HUES48 (cell line): Measurements from ENCODE around the gene NR1D1.

ENCODE experiments used
- H3K27ac ChIP-seq: one replicate; pipeline ENCODE4 v1.7.0; 2013; ENCODE audit warnings: low read depth, low read length, inconsistent platforms
- H3K27me3 ChIP-seq: 2 replicates; pipeline ENCODE4 v1.6.1; 2013; ENCODE audit warnings: mild to moderate bottlenecking, low read length; ENCODE audit not compliant: control insufficient read depth, insufficient read depth
- H3K36me3 ChIP-seq: 2 replicates; pipeline ENCODE4 v1.6.1; 2013; ENCODE audit warnings: low read length; ENCODE audit not compliant: control insufficient read depth, insufficient read depth
- H3K4me1 ChIP-seq: 2 replicates; pipeline ENCODE4 v1.6.1; 2013; ENCODE audit warnings: mild to moderate bottlenecking, low read length; ENCODE audit not compliant: control insufficient read depth, insufficient read depth
- H3K4me3 ChIP-seq: 2 replicates; pipeline ENCODE4 v1.5.1; 2013; ENCODE audit warnings: mild to moderate bottlenecking, low read depth, low read length
- H3K9ac ChIP-seq: 2 replicates; pipeline ENCODE4 v1.6.1; 2013; ENCODE audit warnings: mild to moderate bottlenecking, low read depth, low read length, moderate library complexity
- H3K9me3 ChIP-seq: 2 replicates; pipeline ENCODE4 v1.6.1; 2013; ENCODE audit warnings: low read length; ENCODE audit not compliant: control insufficient read depth, insufficient read depth

The NR1D1 gene

DNA sequence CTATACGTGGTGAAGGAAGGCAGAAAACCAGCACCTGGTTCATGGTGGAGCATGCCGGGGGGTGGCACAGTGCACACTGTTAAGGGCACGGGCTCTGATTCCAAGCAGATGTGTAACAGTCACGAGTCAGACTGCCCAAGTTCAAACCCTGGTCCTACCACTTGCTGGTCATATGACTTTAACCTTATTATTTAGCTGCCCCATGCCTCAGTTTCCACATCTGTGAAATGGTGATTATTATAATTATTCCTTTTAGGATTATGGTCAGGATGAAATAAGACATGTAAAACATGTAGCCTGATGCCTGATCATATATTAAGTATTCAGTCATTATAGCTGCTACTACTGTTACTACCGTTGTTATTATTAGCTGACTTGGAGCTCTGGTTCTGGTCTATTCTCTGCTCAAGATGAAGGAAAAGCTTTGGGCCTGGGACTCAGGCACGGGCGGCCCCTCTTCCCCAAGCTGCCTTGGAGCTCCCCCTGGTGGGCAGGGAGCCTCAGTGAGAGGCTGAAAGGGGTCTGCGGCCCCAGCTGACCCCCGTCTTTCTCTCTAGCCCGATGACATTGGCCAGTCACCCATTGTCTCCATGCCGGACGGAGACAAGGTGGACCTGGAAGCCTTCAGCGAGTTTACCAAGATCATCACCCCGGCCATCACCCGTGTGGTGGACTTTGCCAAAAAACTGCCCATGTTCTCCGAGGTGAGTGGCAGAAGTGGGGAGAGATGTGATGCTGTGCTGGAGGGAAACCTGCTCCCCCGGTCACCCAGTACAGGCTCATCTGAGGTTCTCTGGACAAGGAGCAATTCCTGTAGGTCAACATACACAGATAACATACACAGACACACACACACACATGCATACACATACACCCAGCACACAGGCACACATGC, 14.0 kb downstream of the NR1D1 start:
- no peak overlapping the region for H3K9ac ChIP-seq
- no peaks in the 10 kb centered on the region for H3K9me3 ChIP-seq
- no peaks in the 10 kb centered on the region for H3K4me1 ChIP-seq
- H3K27ac ChIP-seq, result no peak overlapping the region
- H3K27me3 ChIP-seq, result no peaks in the 10 kb centered on the region
- H3K36me3 ChIP-seq, result peaks cover 20% of the 10 kb centered on the region
- H3K4me3 ChIP-seq, result no peak overlapping the region

DNA sequence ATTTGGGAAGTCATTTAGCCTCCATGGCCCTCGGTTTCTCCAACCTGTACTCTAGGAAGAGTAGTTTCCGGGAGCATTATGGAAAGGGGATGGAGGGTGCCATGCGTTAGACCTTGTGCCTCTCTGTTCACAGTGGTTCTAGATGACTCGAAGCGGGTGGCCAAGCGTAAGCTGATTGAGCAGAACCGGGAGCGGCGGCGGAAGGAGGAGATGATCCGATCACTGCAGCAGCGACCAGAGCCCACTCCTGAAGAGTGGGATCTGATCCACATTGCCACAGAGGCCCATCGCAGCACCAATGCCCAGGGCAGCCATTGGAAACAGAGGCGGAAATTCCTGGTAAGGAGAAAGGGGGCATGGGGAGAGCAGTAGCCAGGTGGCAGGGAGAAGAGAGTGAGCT, 15.9 kb downstream of the NR1D1 start:
- H3K27me3 ChIP-seq, result no peaks in the 10 kb centered on the region
- no peaks in the 10 kb centered on the region for H3K4me1 ChIP-seq
- no peak overlapping the region for H3K4me3 ChIP-seq
- H3K9me3 ChIP-seq, result no peaks in the 10 kb centered on the region
- H3K36me3 ChIP-seq, result peaks cover 20% of the 10 kb centered on the region
- H3K27ac ChIP-seq, result no peak overlapping the region
- no peak overlapping the region for H3K9ac ChIP-seq

DNA sequence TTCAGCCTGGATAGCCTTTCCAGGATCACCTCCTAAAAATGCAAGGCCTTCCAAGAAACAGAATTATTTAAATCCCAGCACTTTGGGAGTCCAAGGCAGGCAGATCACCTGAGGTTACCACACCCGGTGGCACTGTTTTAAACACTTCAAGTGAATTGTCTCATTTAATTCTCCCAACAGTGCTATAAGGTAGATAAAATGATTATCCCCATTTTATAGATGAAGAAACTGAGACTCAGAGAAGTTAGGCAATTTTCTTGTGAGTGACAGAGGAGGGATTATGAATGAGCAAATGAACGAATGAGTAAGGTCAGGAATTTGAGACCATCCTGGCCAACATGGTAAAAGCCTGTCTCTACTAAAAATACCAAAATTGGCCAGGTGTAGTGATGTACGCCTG, 20.8 kb downstream of the NR1D1 start:
- Histone ChIP-seq H3K9me3 (no peaks in the 10 kb centered on the region), H3K36me3 (peaks cover 8% of the 10 kb centered on the region; the same call in 1 of the 2 replicates), H3K27ac (no peak overlapping the region), H3K4me3 (no peak overlapping the region), H3K27me3 (no peaks in the 10 kb centered on the region), H3K9ac (no peak overlapping the region), H3K4me1 (peaks cover 13% of the 10 kb centered on the region)

DNA sequence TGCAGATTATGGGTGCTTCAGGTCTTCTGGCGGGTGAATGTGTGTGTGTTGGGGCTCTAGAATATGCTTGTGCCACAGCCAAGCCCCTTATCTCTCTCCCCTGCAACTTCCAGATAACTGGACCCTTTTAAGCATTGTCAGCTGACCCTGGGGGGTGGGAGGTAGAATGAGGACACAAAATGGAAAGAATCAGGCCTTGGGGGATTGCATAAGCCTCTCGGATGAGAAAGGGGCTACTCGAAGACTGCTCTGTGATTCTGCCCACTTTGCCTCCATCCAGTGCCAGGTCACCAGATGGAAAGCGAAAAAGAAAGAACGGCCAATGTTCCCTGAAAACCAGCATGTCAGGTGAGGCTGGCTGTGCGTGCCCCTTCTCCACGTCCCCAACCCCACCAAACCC, 23.8 kb downstream of the NR1D1 start:
- H3K9me3 ChIP-seq, result no peaks in the 10 kb centered on the region
- no peaks in the 10 kb centered on the region for H3K27me3 ChIP-seq
- no peak overlapping the region for H3K27ac ChIP-seq
- H3K9ac ChIP-seq, result no peak overlapping the region
- peaks cover 17% of the 10 kb centered on the region for H3K4me1 ChIP-seq
- H3K36me3 ChIP-seq, result peaks cover 6% of the 10 kb centered on the region; the same call in 1 of the 2 replicates
- no peak overlapping the region for H3K4me3 ChIP-seq

DNA sequence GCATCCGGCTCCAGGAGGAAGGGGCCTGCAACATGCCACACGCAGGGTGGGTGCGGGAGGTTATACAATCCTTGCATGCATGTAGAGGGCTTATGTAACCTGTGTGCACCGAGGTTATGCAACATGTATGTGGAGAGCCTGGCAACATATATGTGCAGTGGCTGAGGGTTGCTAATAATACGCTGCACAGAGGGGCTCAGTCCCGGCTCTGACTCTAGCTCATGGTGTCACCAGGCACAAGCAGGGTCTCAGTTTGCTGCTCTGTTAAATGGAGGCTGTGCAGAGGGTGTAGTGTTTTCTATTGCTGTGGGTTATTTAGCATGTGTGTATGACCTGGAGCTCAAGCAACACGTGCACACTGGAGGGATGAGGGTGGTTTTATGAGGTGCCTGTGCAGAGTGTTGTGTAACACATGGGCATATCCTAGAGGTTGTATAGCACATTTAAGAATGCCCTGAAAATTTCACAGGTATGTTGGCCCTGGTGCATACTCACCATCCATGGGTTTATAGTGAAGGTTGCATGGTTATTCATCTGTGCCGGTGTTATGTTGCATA, 24.4 kb downstream of the NR1D1 start:
- Histone ChIP-seq H3K27ac (no peak overlapping the region), H3K4me1 (peaks cover 21% of the 10 kb centered on the region), H3K9ac (no peak overlapping the region), H3K4me3 (no peak overlapping the region), H3K27me3 (no peaks in the 10 kb centered on the region), H3K9me3 (no peaks in the 10 kb centered on the region), H3K36me3 (peaks cover 6% of the 10 kb centered on the region; the same call in 1 of the 2 replicates)

DNA sequence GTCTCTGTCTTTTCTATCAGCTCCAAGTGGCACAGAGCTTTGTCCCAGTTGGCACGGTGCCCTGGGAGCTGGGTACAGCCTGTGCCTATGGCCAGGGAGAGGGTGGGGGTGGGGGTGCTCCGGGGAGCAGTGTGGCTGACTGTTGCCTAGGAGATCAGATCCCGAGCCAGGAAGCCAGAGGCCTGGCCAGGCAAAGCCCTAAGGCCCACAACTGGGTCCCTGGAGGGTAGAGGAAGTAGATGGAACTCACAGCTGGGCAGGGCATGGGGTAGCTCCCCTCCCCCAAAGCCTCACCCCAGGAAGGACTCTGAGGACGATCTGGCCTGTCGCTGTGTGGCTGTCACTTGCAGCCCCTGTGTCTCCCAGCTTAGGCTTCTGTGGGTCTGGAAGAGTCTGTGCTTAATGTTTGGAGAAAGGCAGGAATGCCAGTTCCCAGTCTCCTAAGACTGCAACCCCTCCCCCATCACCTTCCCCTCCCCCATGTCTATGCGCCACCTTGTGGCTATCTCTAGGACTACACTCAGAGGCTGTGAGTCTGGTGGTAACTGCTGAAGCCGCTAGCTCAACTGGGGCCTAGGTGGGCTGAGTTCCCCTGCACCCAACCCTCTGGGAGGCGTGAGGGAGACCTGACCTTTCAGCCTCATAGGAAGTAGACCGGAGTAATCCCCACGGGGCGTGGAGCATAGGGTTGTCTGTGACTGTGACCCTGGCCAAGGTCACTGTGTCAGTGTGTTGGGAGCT, 25.0 kb downstream of the NR1D1 start:
- Histone ChIP-seq H3K9me3 (no peaks in the 10 kb centered on the region), H3K4me1 (peaks cover 27% of the 10 kb centered on the region), H3K27me3 (no peaks in the 10 kb centered on the region), H3K27ac (no peak overlapping the region), H3K36me3 (peaks cover 6% of the 10 kb centered on the region; the same call in 1 of the 2 replicates), H3K4me3 (no peak overlapping the region), H3K9ac (no peak overlapping the region)

DNA sequence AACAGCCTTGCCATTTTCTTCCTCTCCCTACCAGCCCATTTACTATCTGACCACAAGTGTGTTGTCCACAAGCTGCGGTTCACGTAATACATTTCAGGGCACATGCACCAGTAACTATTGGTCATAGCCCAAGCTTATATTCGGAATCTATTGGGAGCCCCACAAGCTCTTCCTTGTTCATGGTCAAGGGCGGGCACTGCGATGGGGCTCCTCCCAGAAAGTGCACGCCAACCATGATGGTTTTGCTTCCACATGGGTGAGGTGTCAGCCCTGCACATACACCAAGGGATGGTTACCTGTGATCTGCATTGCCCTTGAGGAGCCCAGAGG, 25.6 kb downstream of the NR1D1 start:
- H3K9me3 ChIP-seq, result no peaks in the 10 kb centered on the region
- no peaks in the 10 kb centered on the region for H3K27me3 ChIP-seq
- H3K27ac ChIP-seq, result no peak overlapping the region
- peaks cover 33% of the 10 kb centered on the region for H3K4me1 ChIP-seq
- no peak overlapping the region for H3K9ac ChIP-seq
- H3K36me3 ChIP-seq, result peaks cover 6% of the 10 kb centered on the region; the same call in 1 of the 2 replicates
- H3K4me3 ChIP-seq, result no peak overlapping the region

DNA sequence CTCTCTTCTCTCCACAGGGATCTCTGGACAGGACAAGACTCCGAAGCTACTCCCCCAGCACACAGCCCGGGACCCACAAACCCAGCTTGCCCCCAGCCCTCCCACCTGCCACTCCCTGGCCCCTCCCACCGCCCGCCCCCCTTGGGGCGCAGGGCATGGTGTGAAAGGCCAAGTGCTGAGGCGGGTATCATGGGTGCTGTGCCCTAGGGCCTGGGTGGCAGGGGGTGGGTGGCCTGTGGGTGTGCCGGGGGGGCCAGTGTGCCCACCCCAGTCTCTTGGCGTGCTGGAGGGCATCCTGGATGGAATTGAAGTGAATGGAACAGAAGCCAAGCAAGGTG, 26.2 kb downstream of the NR1D1 start:
- Histone ChIP-seq H3K4me3 (no peak overlapping the region), H3K36me3 (peaks cover 6% of the 10 kb centered on the region; the same call in 1 of the 2 replicates), H3K4me1 (peaks cover 39% of the 10 kb centered on the region), H3K9me3 (no peaks in the 10 kb centered on the region), H3K27ac (no peak overlapping the region), H3K27me3 (no peaks in the 10 kb centered on the region), H3K9ac (no peak overlapping the region)

DNA sequence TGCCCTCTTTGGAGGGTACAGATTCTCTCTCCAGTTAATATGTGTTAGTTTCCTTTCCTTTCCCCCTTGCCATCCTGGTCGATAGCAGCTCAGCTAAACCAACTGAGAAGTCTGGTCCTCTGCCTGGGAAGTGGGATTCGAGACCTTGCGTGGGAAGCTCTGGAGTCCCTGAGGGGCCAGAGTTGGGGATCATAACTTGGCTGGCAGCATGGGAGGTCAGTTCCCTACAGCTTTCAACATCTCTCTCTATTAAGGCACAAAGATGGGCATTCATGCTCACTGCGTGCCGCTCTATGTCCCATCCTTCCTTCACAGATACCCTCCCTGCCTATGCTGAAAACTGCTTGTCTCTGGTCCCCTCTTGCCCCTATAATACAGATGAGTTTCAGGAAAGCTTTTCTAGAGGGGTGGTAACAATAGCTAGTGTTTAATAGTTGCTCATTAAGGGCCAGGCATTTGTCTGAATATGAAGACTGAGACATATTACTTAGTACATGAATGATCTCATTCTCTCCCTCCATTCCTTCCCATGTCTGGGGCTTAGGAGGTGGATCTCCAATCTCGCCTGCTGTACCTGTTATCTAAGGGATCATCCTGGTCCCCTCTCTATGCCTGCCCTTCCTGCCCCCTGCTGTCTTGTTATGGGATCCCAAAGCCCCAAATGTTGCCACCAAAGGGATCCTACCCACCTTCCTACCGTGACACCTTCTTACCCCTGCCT, 26.8 kb downstream of the NR1D1 start:
- Histone ChIP-seq H3K36me3 (peaks cover 6% of the 10 kb centered on the region; the same call in 1 of the 2 replicates), H3K9me3 (no peaks in the 10 kb centered on the region), H3K9ac (no peak overlapping the region), H3K27ac (no peak overlapping the region), H3K27me3 (no peaks in the 10 kb centered on the region), H3K4me1 (peaks cover 43% of the 10 kb centered on the region), H3K4me3 (no peak overlapping the region)

DNA sequence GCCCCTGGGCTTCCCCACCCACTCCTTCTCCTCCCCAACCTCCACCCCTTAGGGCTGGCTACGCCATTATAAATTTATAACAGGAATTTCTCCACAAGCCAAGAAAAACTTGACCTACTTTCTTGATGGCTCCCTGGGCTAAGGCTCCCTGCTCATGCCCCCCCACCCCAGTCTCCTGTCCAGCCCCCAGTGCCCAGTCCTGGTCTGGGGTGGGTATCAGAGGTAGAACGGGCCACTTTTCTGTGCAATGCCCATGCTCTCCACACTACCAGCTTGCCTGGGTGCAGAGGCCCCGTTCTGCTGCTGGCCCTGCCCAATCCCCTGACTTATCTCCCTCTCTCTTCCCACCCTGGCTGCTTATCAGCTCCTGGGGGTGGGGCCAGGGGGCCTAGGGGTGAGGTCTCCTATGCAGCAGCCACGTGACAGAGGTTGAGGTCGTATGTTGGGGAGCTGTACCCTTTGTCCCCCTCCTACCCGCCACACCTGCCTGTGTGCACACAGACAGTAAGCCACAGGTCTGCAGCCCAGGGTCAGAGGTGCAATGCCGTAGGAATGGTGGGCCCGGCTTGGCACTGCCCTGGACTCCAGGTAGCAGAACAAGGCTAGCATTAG, 27.5 kb downstream of the NR1D1 start:
- Histone ChIP-seq H3K4me1 (peaks cover 49% of the 10 kb centered on the region), H3K9ac (no peak overlapping the region)

More for the DNA sequence above, 27.5 kb downstream of the NR1D1 start:
- Histone ChIP-seq H3K9me3 (no peaks in the 10 kb centered on the region), H3K4me3 (no peak overlapping the region), H3K27ac (no peak overlapping the region), H3K27me3 (no peaks in the 10 kb centered on the region), H3K36me3 (peaks cover 6% of the 10 kb centered on the region; the same call in 1 of the 2 replicates)
